ENCODE measurements around the gene ASAH2. TPM values are rescaled to one million over a fixed set of nuclear protein-coding genes. Genes with fewer than 3 reads are reported as not detected.

ASAH2 gene
- polyA plus RNA-seq, 3 donors = not detected

GRCh38 chr10:50210876-50211275, 40.4 kb downstream of the ASAH2 start:
- no peak for TF ChIP-seq CTCF (IDR thresholded peaks at IDR 0.05)
- Mint-ChIP-seq H3K4me3 (no peak overlapping the region), H3K27me3 (ENCODE audit: low read depth in 3 of 3) (peaks cover 3 to 17% (median 7%) of the 10 kb centered on the region in 3 donors), H3K4me1 (peaks cover under 1% of the 10 kb centered on the region), H3K36me3 (no peaks in the 10 kb centered on the region), H3K9me3 (peaks cover 0 to 4% (median 2%) of the 10 kb centered on the region in 7 donors), H3K27ac (no peak overlapping the region)
- H3K9ac ChIP-seq (ENCODE audit: insufficient read depth, low read length, poor library complexity, severe bottlenecking) = no peak overlapping the region
- no peak overlapping the region for H3K4me2 ChIP-seq (replicated peaks; ENCODE audit: extremely low read depth, low read length, poor library complexity, severe bottlenecking)
- no peak overlapping the region for H3K4me3 ChIP-seq (replicated peaks in 1 of 3; ENCODE audit: low read depth in 2 of 3, low read length in 3 of 3)
- H3K27ac ChIP-seq (ENCODE audit: low read depth in 1 of 2, low read length in 2 of 2) = no peak overlapping the region
- no peak for DNase-seq
- H2AFZ ChIP-seq (ENCODE audit: insufficient read depth, low read depth, low read length, poor library complexity, severe bottlenecking) = no peak overlapping the region
- intact Hi-C loops (cut with micrococcal nuclease) = no loop called here
- H3K9me3 ChIP-seq (replicated peaks in 1 of 2; ENCODE audit: control insufficient read depth in 1 of 2, insufficient read depth in 1 of 2, low read length in 2 of 2) = no peaks in the 10 kb centered on the region
- H3K27me3 ChIP-seq (ENCODE audit: control insufficient read depth in 2 of 2, insufficient read depth in 2 of 2, low read length in 2 of 2) = peaks cover 1 to 7% of the 10 kb centered on the region in 2 donors
- H4K20me1 ChIP-seq (ENCODE audit: insufficient read depth, low read length) = no peaks in the 10 kb centered on the region
- H3K79me2 ChIP-seq (ENCODE audit: insufficient read depth, low read length) = no peaks in the 10 kb centered on the region
- H3K36me3 ChIP-seq (replicated peaks in 1 of 2; ENCODE audit: control insufficient read depth in 1 of 2, insufficient read depth in 2 of 2, low read length in 2 of 2) = no peaks in the 10 kb centered on the region
- H3K4me1 ChIP-seq (ENCODE audit: control insufficient read depth in 1 of 2, insufficient read depth in 2 of 2, low read length in 2 of 2) = no peaks in the 10 kb centered on the region

Other genes with a start within 250 kb of the ASAH2 start
- gene WASHC2A, start 183.6 kb downstream of the ASAH2 start, polyA plus RNA-seq = 10 to 100 TPM; 10.9 to 32.9 (median 18.8) TPM

Data from CD14-positive monocyte (primary cell).